ENCODE measurements around the gene PCCA. TPM values are rescaled to one million over a fixed set of nuclear protein-coding genes. Genes with fewer than 3 reads are reported as not detected.

PCCA gene
- total RNA-seq, 2 donors from 2014 or later = 19.6 to 38.6 TPM

GRCh38 chr13:100208002-100208401 is 119.1 kb downstream of the PCCA start:
- Histone ChIP-seq H3K4me1 (no peaks in the 10 kb centered on the region), H3K9me3 (no peaks in the 10 kb centered on the region), H3K27ac (no peak overlapping the region), H3K4me3 (no peak overlapping the region), H3K36me3 (no peaks in the 10 kb centered on the region), H3K27me3 (no peaks in the 10 kb centered on the region)
- no peak for TF ChIP-seq CTCF (IDR thresholded peaks at IDR 0.05)
- no peak for DNase-seq (ENCODE audit: low spot score)

DNA sequence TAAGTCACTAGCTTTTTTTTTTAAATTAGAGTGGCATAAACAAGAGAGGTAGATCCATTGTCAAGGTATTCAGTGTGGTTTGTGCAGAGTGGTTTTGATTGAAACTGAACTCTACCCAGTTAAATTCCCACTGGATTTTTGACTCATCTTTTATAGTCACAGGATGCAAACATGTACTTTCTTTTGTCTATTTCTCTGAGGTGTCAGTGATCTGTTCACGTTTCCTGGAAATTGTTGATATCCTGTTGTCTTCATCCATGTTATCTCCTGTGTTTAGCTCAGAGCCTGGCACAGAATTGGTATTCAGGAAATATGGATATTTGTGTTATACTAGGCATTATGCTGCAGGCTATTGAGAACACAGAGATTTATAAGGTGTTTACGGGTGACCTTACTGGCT is 119.7 kb downstream of the PCCA start:
- Histone ChIP-seq H3K27me3 (no peaks in the 10 kb centered on the region), H3K9me3 (no peaks in the 10 kb centered on the region), H3K36me3 (no peaks in the 10 kb centered on the region), H3K4me3 (no peak overlapping the region), H3K27ac (no peak overlapping the region), H3K4me1 (no peaks in the 10 kb centered on the region)
- DNase-seq (ENCODE audit: low spot score) = no peak
- TF ChIP-seq CTCF (IDR thresholded peaks at IDR 0.05) = no peak

DNA sequence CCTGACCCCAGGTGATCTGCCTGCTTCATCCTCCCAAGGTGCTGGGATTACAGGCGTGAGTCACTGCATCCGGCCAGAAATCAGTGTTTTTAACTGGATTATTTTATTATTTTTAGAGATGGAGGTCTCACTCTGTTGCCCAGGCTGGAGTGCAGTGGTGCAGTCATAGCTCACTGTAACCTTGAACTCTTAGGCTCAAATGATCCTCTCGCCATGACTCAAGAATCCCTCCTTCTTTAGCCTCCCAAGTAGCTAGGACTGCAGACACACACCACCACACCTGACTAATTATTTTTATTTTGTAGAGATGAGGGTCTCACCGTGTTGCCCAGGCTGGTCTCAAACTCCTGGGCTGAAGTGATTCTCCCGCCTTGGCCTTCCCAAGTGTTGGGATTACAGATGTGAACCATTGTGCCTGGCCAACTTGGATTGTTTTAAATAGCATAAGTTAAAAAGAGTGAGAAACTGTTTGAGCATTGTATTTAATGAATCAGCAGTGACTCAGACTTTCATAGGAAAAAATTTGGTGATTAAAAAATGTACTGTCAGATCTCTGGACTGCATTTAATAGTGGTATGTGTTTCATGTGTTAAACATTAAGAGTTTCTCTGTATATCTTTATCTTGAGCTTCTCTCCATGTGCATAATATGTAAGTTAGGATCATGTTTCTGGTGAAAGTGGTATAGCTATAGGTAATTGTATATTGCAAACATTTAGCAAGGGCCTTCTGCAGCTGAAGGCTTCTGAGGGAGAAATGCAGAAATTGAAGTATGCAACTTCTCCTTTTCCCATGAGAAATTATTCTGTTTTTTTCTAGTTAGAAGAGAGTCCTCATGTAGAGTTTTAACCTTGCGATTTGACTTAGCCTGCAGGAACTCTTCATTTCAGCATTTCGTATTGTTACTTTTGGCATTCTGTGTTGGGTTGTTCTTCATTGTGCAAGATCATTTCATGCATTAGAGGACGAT is 121.2 kb downstream of the PCCA start:
- no peak for TF ChIP-seq CTCF (IDR thresholded peaks at IDR 0.05)
- Histone ChIP-seq H3K36me3 (no peaks in the 10 kb centered on the region), H3K27ac (no peak overlapping the region), H3K4me1 (no peaks in the 10 kb centered on the region), H3K9me3 (no peaks in the 10 kb centered on the region), H3K4me3 (no peak overlapping the region), H3K27me3 (no peaks in the 10 kb centered on the region)
- no peak for DNase-seq (ENCODE audit: low spot score)

DNA sequence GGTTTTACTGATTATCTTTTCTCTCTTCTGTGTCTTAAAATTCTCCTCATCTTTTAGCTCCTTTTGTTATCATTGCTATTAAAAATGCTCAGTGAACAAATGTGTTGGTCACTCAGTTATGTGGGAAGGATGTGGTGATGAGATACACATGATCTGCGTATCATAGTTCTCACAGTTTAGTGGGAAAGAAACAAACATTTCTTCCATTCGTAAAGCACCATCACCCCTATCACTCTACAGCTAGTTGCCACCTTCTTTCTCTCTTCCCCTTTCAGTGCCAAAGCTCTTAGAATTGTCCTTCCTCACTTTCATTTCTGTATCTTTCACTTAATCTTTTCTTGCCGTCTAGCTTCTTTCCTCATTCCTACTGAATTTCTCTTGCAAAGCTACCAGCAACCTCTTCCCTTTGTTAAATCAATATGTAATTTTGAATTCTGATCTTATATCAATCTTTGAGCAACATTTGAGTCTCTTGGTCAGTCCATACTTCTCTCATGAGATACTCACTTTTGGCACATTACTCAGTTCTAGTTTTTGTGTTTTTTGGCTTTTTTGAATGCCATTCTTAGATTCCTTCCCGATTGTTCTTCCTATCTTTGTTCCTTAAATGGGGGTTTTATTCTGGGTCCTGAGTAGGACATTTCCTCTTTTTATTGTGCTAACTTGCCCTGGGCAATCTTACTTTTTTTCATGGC is 122.3 kb downstream of the PCCA start:
- no peaks in the 10 kb centered on the region for H3K4me1 ChIP-seq
- no peak overlapping the region for H3K27ac ChIP-seq
- DNase-seq (ENCODE audit: low spot score) = no peak
- no peaks in the 10 kb centered on the region for H3K27me3 ChIP-seq
- no peaks in the 10 kb centered on the region for H3K36me3 ChIP-seq
- no peaks in the 10 kb centered on the region for H3K9me3 ChIP-seq
- H3K4me3 ChIP-seq = no peak overlapping the region
- no peak for TF ChIP-seq CTCF (IDR thresholded peaks at IDR 0.05)

GRCh38 chr13:100212904-100213553 is 124.1 kb downstream of the PCCA start:
- no peak overlapping the region for H3K27ac ChIP-seq
- no peaks in the 10 kb centered on the region for H3K27me3 ChIP-seq
- H3K36me3 ChIP-seq = no peaks in the 10 kb centered on the region
- H3K4me1 ChIP-seq = no peaks in the 10 kb centered on the region
- DNase-seq (ENCODE audit: low spot score) = no peak
- TF ChIP-seq CTCF (IDR thresholded peaks at IDR 0.05) = no peak
- no peaks in the 10 kb centered on the region for H3K9me3 ChIP-seq
- H3K4me3 ChIP-seq = no peak overlapping the region
